ENCODE results near the gene TNPO2.

The TNPO2 gene

DNA sequence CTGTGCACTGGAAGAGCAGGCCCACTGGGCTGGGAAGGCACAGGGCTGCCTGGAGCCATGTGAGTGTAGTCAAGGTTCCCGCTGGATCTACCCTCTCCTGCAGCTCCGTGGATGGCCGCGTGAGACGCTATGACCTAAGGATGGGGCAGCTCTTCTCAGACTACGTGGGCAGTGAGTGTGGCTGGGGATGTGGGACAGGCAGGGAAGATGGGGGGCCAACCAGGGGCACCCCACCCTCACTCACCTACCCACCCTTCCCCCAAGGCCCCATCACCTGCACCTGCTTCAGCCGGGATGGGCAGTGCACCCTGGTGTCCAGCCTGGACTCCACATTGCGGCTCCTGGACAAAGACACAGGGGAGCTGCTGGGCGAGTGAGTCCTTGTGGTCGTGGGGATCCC, 51.0 kb downstream of the TNPO2 start:
- DNase-seq: no peak

DNA sequence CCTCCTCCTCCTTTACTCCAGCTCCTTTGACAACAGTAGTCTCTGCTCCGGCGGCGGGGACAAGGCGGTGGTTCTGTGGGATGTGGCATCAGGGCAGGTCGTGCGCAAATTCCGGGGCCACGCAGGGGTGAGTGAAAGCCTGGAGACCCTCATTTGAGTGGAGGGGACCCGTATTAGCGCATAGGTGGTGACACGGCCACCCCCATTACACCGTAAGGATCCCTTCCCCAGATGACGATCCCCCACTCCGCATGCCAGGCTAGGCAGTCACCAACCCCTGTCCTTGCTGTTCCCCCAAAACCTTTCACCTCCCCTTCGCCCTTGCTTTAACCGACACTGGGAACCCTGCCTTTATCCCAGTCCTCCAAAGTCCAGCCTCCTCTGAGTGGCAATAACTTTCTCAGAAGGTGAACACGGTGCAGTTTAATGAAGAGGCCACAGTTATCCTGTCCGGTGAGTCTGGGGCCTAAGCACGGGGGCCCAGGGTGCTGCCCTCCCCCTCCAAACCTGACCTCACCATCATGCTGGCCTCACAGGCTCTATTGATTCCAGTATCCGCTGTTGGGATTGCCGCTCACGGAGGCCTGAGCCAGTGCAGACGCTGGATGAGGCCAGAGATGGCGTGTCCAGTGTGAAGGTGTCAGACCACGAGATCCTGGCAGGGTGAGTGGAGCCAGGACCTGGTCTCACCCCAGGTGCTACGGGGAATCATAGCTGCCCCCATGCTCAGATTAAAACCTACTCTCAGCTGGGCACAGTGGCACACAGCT, 53.4 kb downstream of the TNPO2 start:
- DNase-seq: no peak

DNA sequence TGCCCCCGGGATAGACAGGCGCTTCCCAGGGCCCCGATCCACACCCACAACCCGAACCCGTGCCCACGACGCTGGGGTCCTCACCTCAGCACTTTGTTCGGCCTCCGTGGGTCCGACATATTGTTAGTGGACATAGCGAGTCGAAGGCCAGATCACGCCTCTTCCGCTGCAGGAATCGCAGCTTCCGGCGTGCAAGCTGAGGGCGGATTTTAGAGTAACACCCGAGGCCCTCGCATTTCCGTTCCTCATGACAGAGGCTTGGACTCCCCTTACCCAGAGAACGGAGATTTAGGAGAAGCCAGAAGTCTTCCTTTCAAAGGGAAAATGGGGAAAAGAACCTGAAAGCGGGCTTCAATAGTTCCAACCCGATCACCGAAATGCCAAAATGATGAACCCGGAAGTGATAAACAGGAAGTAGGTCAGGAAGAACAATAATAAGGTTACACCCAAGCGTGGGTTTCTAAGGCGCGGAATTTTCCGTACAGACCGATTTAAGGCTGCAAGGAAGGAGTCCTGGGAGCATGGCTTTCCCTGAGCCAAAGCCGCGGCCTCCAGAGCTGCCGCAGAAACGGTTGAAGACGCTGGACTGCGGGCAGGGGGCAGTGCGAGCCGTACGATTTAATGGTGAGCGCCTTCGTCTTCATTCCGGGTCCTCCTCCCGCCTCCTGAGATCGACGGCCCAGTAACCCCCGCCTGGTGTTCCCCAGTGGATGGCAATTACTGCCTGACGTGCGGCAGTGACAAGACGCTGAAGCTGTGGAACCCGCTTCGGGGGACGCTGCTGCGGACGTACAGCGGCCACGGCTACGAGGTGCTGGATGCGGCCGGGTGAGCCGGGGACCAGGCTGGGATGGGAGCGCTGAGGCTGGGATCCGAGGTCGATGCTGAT, 54.2 kb downstream of the TNPO2 start:
- DNase-seq: no peak

DNA sequence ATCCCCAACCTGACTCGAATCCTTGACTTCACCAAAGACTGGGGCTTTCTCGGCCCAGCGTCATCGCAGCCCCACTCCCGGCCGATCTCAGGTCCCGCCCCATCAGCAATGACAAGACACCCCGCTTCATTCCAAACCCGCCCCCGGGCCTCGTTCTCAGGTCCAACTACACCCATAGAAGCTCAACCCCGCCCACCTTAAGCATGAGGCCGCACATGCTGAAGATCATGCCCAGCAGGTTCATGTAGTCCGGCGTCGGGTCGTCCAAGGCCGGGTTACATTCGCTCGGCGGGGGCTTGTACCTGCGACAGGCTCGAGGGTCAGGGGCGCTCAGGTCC, 54.8 kb downstream of the TNPO2 start:
- no peak for DNase-seq

GRCh38 chr19:12668346-12668745, 55.4 kb downstream of the TNPO2 start:
- no peak for DNase-seq

- no peak for DNase-seq
These were observed 55.9 kb downstream of the TNPO2 start for GRCh38 chr19:12667731-12668302.

- DNase-seq: no peak
These were observed 57.3 kb downstream of the TNPO2 start, which contains the start of the genes MAN2B1 and WDR83 for GRCh38 chr19:12666265-12667048. MAN2B1 (minus strand) TSS chr19:12666742; CDS start chr19:12666701, 41 bp downstream. WDR83 (plus strand) TSS chr19:12666807; CDS start chr19:12669791, 2,984 bp downstream.

DNA sequence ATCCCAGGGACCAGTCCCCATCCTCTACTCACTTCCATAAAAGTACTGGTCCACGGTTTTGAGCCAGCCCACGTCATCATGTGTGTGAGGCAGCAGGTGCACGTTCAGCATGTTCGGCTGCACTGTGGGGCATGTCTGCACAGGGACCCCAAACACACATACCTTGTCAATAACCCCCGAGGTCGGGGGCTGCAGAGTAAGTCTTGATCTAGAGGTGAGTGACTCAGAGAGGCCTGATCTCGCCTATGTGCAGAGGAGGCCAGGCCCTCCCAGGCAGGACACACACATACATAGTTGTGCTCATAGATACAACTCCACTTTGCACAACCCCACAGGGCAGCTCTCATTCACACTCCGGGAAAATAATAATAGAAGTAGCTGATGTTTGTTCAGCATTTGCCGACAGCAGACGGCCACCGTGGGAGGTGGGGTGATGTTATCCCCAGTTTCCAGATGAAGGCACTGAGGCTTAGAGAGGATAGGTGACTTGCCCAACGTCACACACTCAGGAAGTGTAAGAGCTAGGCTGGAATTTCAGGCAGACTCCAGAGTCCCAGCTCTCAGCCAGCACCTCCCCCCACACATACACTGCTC, 58.0 kb downstream of the TNPO2 start:
- no peak for DNase-seq

DNA sequence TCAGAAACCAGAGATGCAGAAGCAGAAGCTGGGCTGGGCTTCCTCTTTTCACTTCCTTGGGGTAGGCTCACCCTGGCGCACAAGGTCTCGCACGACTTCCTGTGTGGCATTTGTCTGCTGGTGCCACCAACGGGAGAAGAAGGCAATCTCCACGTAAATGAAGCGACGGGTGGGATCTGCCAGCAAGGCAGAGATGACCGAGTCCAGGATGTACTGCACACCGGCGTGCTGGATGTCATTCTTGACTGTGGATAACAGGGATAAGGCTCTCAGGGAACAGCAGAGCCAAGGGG, 58.5 kb downstream of the TNPO2 start:
- DNase-seq: no peak

- DNase-seq: no peak
These were observed 59.1 kb downstream of the TNPO2 start for GRCh38 chr19:12664406-12665280.

- no peak for DNase-seq
These were observed 62.8 kb downstream of the TNPO2 start for GRCh38 chr19:12660980-12661379.

GRCh38 chr19:12657966-12658365, 65.8 kb downstream of the TNPO2 start:
- no peak for DNase-seq

DNA sequence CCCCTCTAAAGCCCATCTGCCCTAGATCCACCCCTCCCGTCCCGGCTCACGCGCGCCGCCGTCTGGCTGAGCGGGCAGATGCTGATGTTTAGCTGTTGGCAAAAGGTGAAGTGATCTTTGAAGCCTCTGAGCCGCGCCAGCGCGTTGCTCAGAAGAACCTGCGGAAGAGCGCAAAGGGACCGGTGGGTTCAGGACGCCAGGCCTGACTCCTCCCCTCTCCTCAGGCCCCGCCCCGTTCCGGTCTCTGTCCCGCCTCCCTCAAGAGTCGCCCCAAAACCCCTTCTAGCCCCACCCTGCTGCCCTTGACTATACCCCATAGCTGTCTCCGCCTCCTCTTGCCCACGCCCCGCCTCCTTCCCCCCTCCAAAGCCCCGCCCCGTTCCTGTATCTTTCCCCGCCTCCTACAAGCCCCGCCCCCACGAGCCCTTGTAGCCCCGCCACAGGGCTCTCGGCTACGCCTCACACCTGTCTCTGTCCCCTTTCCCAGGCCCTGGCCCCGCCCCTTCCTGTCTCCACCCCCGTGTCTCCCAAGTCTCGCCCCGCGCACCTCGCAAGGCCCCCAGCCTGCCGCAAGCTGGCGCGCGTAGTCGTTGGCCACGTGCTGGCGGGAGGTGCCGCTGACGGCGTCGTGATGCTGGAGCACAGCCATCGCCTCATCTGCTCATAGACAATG, 66.7 kb downstream of the TNPO2 start:
- DNase-seq: no peak

- no peak for DNase-seq
These were observed 68.2 kb downstream of the TNPO2 start for GRCh38 chr19:12655546-12655945.

GRCh38 chr19:12652219-12652618, 71.5 kb downstream of the TNPO2 start:
- DNase-seq: no peak

DNA sequence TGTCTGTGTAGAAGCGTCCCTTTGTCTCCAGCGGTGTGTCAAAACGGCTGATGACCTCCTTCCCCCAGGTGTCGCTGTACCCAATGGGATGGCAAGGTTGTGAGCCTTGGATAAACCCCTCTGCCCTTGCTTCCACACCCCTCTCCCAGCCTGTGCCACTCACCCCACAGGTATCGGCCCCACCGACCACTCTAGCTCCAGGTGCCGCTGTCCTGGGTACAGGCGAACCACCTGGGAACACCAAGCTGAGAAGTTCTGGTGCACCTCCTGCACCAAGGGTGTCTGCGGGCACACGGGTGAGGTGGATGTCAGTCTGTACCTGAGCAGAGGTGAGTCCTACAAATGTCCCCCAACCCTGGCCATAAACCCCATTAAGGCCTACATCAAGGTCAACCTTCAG, 73.8 kb downstream of the TNPO2 start:
- DNase-seq: no peak
